Measurements from ENCODE around the gene MLIP.

Gene MLIP

DNA sequence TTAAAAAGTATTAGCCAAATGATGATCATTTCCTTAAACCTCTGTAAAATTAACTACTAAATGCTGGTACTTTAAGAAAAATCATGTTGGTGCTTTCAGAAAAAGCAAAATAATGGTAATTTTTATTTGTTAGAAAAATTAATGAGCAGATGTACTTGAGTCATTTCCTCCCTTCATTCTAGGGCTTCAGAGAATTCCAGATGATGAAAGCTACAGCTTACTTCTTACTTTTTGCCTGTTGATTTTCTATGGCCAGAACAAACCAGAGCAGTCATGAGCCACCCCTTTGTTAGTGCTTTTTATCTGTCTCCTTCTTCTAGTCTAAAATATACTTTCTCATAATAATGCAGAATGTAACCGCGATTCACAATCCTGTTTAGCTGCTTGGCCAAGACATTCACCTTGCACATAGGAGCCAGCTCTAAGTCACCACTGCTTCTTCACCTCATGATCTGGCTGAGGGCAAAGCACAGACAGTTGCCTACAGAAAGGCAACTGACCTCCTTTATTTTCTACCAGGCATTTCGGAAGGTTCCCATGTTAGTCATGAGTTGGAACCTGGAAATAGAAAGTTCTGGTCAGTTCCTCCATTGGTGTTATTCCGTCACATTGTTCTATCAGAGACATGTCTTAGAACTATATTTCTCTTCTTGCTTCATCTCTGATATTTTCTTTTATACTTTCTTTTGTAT lies 153.5 kb downstream of the MLIP start:
- no peak for TF ChIP-seq HDGF (IDR thresholded peaks at IDR 0.05; ENCODE audit: borderline replicate concordance)
- TF ChIP-seq L3MBTL2 (conservative IDR thresholded peaks at IDR 0.05): no peak
- TF ChIP-seq SUZ12 (IDR thresholded peaks at IDR 0.05): no peak
- no peak for TF ChIP-seq CTBP1 (IDR thresholded peaks at IDR 0.05; ENCODE audit: borderline replicate concordance)
- no peak for TF ChIP-seq ELF4 (IDR thresholded peaks at IDR 0.05)
- no peak for TF ChIP-seq SP1 (IDR thresholded peaks at IDR 0.05)
- CTCF ChIA-PET: interaction anchor here (1.1 kb wide), 1 partner anchor 278 kb away, joined by 3 read pairs; no protein-coding TSS in a partner anchor
- POLR2A ChIA-PET: no interaction called here
- DNase-seq (ENCODE audit: extremely low spot score): no peak

DNA sequence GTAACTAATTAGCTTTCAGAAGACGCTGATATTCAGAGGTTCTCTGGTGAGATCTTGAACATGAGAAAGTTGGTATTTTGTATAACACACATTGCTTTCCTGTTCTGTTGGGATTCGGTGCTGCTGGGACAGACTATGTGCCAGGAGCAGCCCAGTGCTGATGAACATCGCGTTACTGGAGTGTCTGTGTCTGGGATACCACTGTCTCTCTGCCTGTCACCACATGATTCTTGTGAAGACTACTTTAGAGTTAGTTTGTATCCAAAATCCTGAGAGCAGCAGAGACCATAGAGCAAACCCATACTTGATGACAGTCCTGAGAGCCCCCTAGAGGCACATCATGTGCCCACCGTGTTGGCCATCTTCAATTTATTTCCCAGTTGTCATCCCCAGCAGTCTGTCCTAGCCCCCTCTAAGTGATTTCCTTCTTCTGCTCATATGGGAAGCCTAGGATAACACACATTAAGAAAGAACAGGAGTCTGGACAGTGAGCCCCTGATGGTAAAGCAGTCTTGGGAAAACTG lies 155.2 kb downstream of the MLIP start:
- DNase-seq (ENCODE audit: extremely low spot score): no peak
- ChIA-PET CTCF (interaction anchor here (0.7 to 2.7 kb wide), 3 partner anchors 274 to 336 kb away, joined by 3 to 20 read pairs (median 3); no protein-coding TSS in a partner anchor), POLR2A (no interaction called here)
- TF ChIP-seq FOXM1 (IDR thresholded peaks at IDR 0.05; ENCODE audit: borderline replicate concordance): no peak
- TF ChIP-seq L3MBTL2 (conservative IDR thresholded peaks at IDR 0.05): no peak
- no peak for TF ChIP-seq ELF4 (IDR thresholded peaks at IDR 0.05)
- TF ChIP-seq TARDBP (IDR thresholded peaks at IDR 0.05): no peak
- no peak for TF ChIP-seq NFRKB (IDR thresholded peaks at IDR 0.05)

DNA sequence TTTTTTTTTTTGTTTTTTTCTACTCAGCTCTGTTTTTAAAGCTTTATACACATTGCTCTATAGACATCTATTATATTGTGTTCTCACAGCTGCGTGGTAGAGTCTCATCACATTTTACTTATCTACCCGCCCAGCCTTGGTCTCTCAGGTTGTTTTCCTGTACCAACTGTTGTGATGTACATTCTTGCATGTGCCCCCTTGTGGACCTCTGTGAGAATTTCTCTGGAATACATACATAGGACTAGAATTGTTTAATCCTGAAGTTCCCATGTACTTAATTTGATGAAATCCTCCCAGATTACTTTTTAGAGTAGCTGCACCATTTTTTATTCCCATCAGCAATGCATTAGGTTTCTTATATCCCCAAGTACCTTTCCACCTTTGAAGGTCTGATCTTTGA lies 156.6 kb downstream of the MLIP start:
- DNase-seq (ENCODE audit: extremely low spot score): peak; percentile 43
- CTCF ChIA-PET: interaction anchor here (0.6 to 2.7 kb wide), 4 partner anchors 12 to 282 kb away, joined by 3 to 20 read pairs (median 4); no protein-coding TSS in a partner anchor
- POLR2A ChIA-PET: no interaction called here
- TF ChIP-seq NFRKB (IDR thresholded peaks at IDR 0.05) (no peak), HDGF (IDR thresholded peaks at IDR 0.05; ENCODE audit: borderline replicate concordance) (no peak), BHLHE40 (IDR thresholded peaks at IDR 0.05; ENCODE audit: borderline replicate concordance) (no peak), SUZ12 (IDR thresholded peaks at IDR 0.05) (no peak), FOXK2 (IDR thresholded peaks at IDR 0.05) (no peak), LEF1 (IDR thresholded peaks at IDR 0.05; ENCODE audit: borderline replicate concordance) (no peak), FOXA1 (IDR thresholded peaks at IDR 0.05) (no peak), ARNT (IDR thresholded peaks at IDR 0.05) (no peak), TARDBP (IDR thresholded peaks at IDR 0.05) (no peak), SP1 (IDR thresholded peaks at IDR 0.05) (no peak), ELF4 (IDR thresholded peaks at IDR 0.05) (no peak), CTBP1 (IDR thresholded peaks at IDR 0.05; ENCODE audit: borderline replicate concordance) (no peak), ZNF384 (IDR thresholded peaks at IDR 0.05) (no peak)
- TF ChIP-seq, protein P1, sequence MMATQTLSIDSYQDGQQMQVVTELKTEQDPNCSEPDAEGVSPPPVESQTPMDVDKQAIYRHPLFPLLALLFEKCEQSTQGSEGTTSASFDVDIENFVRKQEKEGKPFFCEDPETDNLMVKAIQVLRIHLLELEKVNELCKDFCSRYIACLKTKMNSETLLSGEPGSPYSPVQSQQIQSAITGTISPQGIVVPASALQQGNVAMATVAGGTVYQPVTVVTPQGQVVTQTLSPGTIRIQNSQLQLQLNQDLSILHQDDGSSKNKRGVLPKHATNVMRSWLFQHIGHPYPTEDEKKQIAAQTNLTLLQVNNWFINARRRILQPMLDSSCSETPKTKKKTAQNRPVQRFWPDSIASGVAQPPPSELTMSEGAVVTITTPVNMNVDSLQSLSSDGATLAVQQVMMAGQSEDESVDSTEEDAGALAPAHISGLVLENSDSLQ (IDR thresholded peaks at IDR 0.05): no peak

DNA sequence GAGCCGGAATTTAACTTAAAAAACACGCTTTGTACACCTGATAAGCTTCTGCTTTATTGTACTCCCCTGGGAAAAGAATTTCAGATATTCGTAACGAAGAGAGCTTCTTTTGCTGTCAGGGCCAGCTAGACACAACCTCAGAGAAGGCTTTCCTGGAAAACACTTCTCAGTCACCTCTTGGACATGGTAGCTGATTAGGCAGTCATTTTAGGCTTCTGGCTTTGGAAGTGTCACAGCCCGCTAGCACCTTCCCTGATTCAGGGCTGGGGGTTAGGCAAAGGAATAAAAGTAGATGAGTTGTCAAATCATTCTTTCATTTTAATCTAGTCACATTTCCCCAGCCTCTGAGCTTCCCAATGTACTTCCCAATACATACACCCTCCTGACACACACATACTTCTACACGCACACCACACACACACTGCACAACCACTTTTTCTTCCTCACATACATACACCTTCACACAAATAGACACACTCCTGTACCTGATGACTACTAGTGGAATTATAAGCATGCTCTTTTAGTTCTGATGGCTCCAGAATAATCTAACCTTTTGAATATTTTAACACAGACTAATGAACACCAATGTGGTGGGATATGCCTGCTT lies 162.1 kb downstream of the MLIP start:
- ChIA-PET POLR2A (no interaction called here), CTCF (no interaction called here)
- DNase-seq (ENCODE audit: extremely low spot score): no peak
- TF ChIP-seq ARNT (IDR thresholded peaks at IDR 0.05) (no peak), CTBP1 (IDR thresholded peaks at IDR 0.05; ENCODE audit: borderline replicate concordance) (no peak), SUZ12 (IDR thresholded peaks at IDR 0.05) (no peak), FOXM1 (IDR thresholded peaks at IDR 0.05; ENCODE audit: borderline replicate concordance) (no peak), L3MBTL2 (conservative IDR thresholded peaks at IDR 0.05) (no peak), LEF1 (IDR thresholded peaks at IDR 0.05; ENCODE audit: borderline replicate concordance) (no peak), ELF4 (IDR thresholded peaks at IDR 0.05) (no peak), SP1 (IDR thresholded peaks at IDR 0.05) (no peak), HDGF (IDR thresholded peaks at IDR 0.05; ENCODE audit: borderline replicate concordance) (no peak)

DNA sequence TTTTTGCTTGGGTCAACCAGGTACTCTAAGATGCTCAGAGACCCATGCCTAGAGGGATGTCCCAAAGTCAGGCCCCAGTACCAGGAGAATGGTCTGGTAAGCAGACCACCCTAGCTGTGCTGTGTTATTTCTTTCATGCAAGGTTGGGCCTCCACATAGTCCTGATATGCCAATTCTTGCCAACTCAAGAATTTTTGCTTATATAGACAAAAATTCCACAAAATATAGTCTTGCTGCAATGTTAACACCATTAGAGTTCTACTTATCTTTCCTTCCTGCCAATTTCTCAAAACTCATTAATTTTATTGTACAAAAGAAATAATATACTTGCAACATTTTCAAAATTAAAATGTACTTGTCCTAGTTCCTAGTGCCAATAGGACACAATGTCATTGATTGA lies 163.1 kb downstream of the MLIP start:
- POLR2A ChIA-PET: no interaction called here
- CTCF ChIA-PET: no interaction called here

DNA sequence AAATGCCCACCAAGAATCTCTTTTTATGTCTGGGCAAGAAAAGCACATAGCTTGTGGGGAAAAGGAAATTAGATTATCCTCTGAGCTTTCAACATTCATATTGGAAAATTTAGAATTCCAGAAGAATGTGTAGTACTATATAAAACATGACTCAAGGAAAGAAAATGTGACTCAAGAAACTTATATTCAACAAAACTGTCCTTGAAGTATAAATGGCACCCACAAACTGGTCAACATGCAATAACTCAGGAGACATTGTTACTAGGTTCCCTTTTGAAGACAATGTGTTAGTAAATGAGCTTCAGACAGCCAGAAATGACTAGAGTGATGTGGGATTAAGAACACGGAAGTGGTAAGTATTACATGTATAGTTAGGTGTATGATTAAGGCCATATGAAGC lies 170.9 kb downstream of the MLIP start:
- TF ChIP-seq HDGF (IDR thresholded peaks at IDR 0.05; ENCODE audit: borderline replicate concordance): no peak
- TF ChIP-seq NFRKB (IDR thresholded peaks at IDR 0.05): no peak
- TF ChIP-seq FOXA1 (IDR thresholded peaks at IDR 0.05): no peak
- no peak for TF ChIP-seq ELF4 (IDR thresholded peaks at IDR 0.05)
- TF ChIP-seq ARNT (IDR thresholded peaks at IDR 0.05): no peak
- no peak for TF ChIP-seq SP1 (IDR thresholded peaks at IDR 0.05)
- TF ChIP-seq LEF1 (IDR thresholded peaks at IDR 0.05; ENCODE audit: borderline replicate concordance): no peak
- TF ChIP-seq SUZ12 (IDR thresholded peaks at IDR 0.05): no peak
- no peak for DNase-seq (ENCODE audit: extremely low spot score)
- POLR2A ChIA-PET: no interaction called here
- CTCF ChIA-PET: no interaction called here

More for the DNA sequence above, 163.1 kb downstream of the MLIP start:
- DNase-seq (ENCODE audit: extremely low spot score): no peak
- TF ChIP-seq ELF4 (IDR thresholded peaks at IDR 0.05) (no peak), TARDBP (IDR thresholded peaks at IDR 0.05) (no peak), L3MBTL2 (conservative IDR thresholded peaks at IDR 0.05) (no peak), CTBP1 (IDR thresholded peaks at IDR 0.05; ENCODE audit: borderline replicate concordance) (no peak), BHLHE40 (IDR thresholded peaks at IDR 0.05; ENCODE audit: borderline replicate concordance) (no peak), FOXA1 (IDR thresholded peaks at IDR 0.05) (no peak), HDGF (IDR thresholded peaks at IDR 0.05; ENCODE audit: borderline replicate concordance) (no peak), ZNF384 (IDR thresholded peaks at IDR 0.05) (no peak), LEF1 (IDR thresholded peaks at IDR 0.05; ENCODE audit: borderline replicate concordance) (no peak)
- TF ChIP-seq, protein P1 (IDR thresholded peaks at IDR 0.05): no peak
